ENCODE results near the gene OR8K5. TPM values are rescaled to one million over a fixed set of nuclear protein-coding genes. Genes with fewer than 3 reads are reported as not detected.

The OR8K5 gene
- total and polyA plus RNA-seq, 11 donors, result not detected

GRCh38 chr11:56188602-56189001 lies 28.5 kb upstream of the OR8K5 start:
- no peak overlapping the region for H3K4me3 ChIP-seq
- DNase-seq, result no peak
- no peaks in the 10 kb centered on the region for H3K27me3 ChIP-seq
- H3K36me3 ChIP-seq, result no peaks in the 10 kb centered on the region
- H3K27ac ChIP-seq, result no peak overlapping the region
- H3K4me1 ChIP-seq, result no peaks in the 10 kb centered on the region
- H3K9me3 ChIP-seq, result peaks cover 0 to 17% (median 0%) of the 10 kb centered on the region in 12 donors
- no peak for ATAC-seq
- 84 to 88% (median 86%) methylated on average over 3 of the region's 3 CpGs for WGBS, 4 donors
- TF ChIP-seq POLR2A (IDR thresholded peaks at IDR 0.05), result no peak
- TF ChIP-seq, protein P1, sequence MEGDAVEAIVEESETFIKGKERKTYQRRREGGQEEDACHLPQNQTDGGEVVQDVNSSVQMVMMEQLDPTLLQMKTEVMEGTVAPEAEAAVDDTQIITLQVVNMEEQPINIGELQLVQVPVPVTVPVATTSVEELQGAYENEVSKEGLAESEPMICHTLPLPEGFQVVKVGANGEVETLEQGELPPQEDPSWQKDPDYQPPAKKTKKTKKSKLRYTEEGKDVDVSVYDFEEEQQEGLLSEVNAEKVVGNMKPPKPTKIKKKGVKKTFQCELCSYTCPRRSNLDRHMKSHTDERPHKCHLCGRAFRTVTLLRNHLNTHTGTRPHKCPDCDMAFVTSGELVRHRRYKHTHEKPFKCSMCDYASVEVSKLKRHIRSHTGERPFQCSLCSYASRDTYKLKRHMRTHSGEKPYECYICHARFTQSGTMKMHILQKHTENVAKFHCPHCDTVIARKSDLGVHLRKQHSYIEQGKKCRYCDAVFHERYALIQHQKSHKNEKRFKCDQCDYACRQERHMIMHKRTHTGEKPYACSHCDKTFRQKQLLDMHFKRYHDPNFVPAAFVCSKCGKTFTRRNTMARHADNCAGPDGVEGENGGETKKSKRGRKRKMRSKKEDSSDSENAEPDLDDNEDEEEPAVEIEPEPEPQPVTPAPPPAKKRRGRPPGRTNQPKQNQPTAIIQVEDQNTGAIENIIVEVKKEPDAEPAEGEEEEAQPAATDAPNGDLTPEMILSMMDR (IDR thresholded peaks at IDR 0.05), result no peak
- intact Hi-C loops (cut with DNase I), result no loop called here

- ATAC-seq, result no peak
- Histone ChIP-seq H3K27ac (no peak overlapping the region), H3K27me3 (no peaks in the 10 kb centered on the region), H3K36me3 (no peaks in the 10 kb centered on the region), H3K4me3 (no peak overlapping the region), H3K4me1 (no peaks in the 10 kb centered on the region), H3K9me3 (peaks cover 0 to 22% (median 11%) of the 10 kb centered on the region in 12 donors)
- TF ChIP-seq POLR2A (IDR thresholded peaks at IDR 0.05), result no peak
- TF ChIP-seq, protein P1 (IDR thresholded peaks at IDR 0.05), result no peak
- no peak for DNase-seq
- intact Hi-C loops (cut with DNase I), result no loop called here
Observed at GRCh38 chr11:56183459-56183858, 23.3 kb upstream of the OR8K5 start.

DNA sequence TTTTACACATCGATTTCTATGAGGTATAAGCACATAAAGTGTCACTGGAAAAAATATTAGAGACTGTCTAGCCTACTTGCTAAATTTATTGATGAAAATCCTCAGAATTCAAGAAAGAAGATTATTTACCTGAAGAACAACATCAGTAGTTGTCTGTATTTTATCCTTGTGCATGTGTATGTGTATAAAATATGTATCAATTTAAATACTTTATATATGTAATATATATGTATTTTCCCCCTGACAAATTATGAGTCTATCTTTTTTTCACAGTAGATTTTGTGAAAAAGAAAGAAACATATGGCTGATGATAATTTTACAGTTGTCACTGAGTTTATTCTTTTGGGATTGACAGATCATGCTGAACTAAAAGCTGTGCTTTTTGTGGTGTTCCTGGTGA lies 16.2 kb upstream of the OR8K5 start, which contains the start of gene OR5J2:
Gene OR5J2, plus strand, starts transcription at position 301 of the 400 bp plus-strand sequence. Its CDS starts 0 bp downstream, at position 301.
- TF ChIP-seq, protein P1 (IDR thresholded peaks at IDR 0.05), result no peak
- TF ChIP-seq POLR2A (IDR thresholded peaks at IDR 0.05), result no peak
- Histone ChIP-seq H3K4me1 (no peaks in the 10 kb centered on the region), H3K4me3 (no peak within 1 kb of the TSS), H3K9me3 (peaks cover 0 to 22% (median 11%) of the 10 kb centered on the region in 12 donors), H3K36me3 (no peaks in the 10 kb centered on the region), H3K27ac (no peak within 1 kb of the TSS), H3K27me3 (no peaks in the 10 kb centered on the region)
- 48 to 67% (median 63%) methylated on average over 1 of the region's 1 CpG for WGBS, 4 donors
- no peak for ATAC-seq
- DNase-seq, result no peak
- intact Hi-C loops (cut with DNase I), result no loop called here

DNA sequence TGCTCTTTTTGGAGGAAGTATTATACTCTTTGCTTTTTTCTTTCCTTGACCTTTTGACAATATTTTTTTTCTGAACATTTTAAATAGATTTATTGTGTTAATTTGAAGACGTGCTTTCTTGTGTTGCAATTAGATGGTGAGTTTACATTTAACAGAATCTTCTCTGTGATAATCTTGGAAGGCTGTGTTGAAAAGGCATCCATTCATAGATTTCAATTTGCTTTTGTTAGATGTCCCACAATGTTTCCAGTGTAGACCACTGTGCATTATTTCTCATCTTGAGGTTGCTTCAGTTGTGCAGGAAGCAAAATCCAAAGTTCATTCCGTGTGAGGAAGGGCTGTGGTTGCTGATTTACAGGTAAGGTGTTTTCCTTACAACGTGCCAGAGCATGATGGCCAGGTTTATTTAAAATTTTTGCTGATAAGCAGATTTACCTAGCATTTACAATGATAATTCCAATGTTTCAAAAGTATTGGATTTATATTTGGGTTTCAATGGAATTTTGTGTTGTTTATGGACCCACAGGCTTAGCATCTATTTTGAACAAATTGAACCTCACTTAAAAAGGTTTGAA lies 12.2 kb upstream of the OR8K5 start:
- Histone ChIP-seq H3K4me3 (no peak overlapping the region), H3K36me3 (no peaks in the 10 kb centered on the region), H3K27me3 (no peaks in the 10 kb centered on the region), H3K4me1 (no peaks in the 10 kb centered on the region), H3K9me3 (peaks cover 0 to 4% (median 0%) of the 10 kb centered on the region in 12 donors), H3K27ac (no peak overlapping the region)
- no peak for TF ChIP-seq POLR2A (IDR thresholded peaks at IDR 0.05)
- no peak for ATAC-seq
- 53 to 65% (median 58%) methylated on average over 3 of the region's 3 CpGs for WGBS, 4 donors
- intact Hi-C loops (cut with DNase I), result no loop called here
- no peak for DNase-seq

GRCh38 chr11:56163804-56164203 lies 3.7 kb upstream of the OR8K5 start:
- Histone ChIP-seq H3K27ac (no peak overlapping the region), H3K4me3 (no peak overlapping the region), H3K4me1 (no peaks in the 10 kb centered on the region), H3K27me3 (no peaks in the 10 kb centered on the region), H3K9me3 (no peaks in the 10 kb centered on the region), H3K36me3 (no peaks in the 10 kb centered on the region)
- ATAC-seq (no peak), DNase-seq (no peak)
- intact Hi-C loops (cut with DNase I), result no loop called here
- TF ChIP-seq POLR2A (IDR thresholded peaks at IDR 0.05), result no peak
- TF ChIP-seq, protein P1 (IDR thresholded peaks at IDR 0.05), result no peak
- WGBS, 4 donors, result 35 to 65% (median 54%) methylated on average over 3 of the region's 3 CpGs

All from heart left ventricle (tissue), 16 donors.